NB4 (cell line): ENCODE measurements around the gene NKIRAS1.

Experiments
- MYC ChIP-seq: IDR thresholded peaks from 2 replicates; pipeline ENCODE4 v1.6.1; 2011; ENCODE audit warnings: low read depth, low read length
- POLR2A ChIP-seq: IDR thresholded peaks from 2 replicates; pipeline ENCODE4 v1.6.1; 2011; ENCODE audit warnings: mild to moderate bottlenecking; ENCODE audit not compliant: insufficient read length; ENCODE audit errors: extremely low read depth
- TF ChIP-seq, protein P1 (sequence below): IDR thresholded peaks from 2 replicates; pipeline ENCODE4 v1.6.1; 2011; ENCODE audit warnings: low read depth, low read length
- TF ChIP-seq, protein P2 (sequence below): IDR thresholded peaks from one replicate; pipeline ENCODE4 v1.5.1; 2012; ENCODE audit warnings: low read depth, low read length

DNA sequence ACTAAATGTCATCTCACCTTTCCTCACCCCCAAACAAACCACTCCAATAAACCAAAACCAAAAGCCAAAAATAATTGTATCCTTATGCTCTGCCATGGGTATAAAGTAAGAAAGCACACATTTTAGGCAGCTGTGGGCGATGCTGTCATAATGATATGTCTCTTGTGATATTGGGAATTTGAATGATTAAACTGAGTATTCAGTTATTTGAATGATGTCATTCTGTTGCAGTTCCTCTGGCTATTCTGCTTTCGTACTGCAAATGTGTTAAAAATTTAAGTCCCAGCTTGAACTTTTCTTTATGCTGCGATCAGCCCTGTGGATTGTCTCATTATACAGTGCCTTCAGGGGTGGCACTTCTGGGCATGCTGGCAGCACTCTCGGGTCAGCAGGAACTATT, 17.5 kb upstream of the NKIRAS1 start:
- TF ChIP-seq POLR2A: no peak
- TF ChIP-seq, protein P1, sequence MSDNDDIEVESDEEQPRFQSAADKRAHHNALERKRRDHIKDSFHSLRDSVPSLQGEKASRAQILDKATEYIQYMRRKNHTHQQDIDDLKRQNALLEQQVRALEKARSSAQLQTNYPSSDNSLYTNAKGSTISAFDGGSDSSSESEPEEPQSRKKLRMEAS: no peak
- no peak for TF ChIP-seq MYC
- TF ChIP-seq, protein P2, sequence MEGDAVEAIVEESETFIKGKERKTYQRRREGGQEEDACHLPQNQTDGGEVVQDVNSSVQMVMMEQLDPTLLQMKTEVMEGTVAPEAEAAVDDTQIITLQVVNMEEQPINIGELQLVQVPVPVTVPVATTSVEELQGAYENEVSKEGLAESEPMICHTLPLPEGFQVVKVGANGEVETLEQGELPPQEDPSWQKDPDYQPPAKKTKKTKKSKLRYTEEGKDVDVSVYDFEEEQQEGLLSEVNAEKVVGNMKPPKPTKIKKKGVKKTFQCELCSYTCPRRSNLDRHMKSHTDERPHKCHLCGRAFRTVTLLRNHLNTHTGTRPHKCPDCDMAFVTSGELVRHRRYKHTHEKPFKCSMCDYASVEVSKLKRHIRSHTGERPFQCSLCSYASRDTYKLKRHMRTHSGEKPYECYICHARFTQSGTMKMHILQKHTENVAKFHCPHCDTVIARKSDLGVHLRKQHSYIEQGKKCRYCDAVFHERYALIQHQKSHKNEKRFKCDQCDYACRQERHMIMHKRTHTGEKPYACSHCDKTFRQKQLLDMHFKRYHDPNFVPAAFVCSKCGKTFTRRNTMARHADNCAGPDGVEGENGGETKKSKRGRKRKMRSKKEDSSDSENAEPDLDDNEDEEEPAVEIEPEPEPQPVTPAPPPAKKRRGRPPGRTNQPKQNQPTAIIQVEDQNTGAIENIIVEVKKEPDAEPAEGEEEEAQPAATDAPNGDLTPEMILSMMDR: no peak
